ENCODE measurements around the gene TRAF3.
"Not testable (repeated sequence)": the region's sequence is repeated elsewhere in the genome, so short reads cannot be mapped to it uniquely, and the experiment has no call there.

Gene TRAF3

DNA sequence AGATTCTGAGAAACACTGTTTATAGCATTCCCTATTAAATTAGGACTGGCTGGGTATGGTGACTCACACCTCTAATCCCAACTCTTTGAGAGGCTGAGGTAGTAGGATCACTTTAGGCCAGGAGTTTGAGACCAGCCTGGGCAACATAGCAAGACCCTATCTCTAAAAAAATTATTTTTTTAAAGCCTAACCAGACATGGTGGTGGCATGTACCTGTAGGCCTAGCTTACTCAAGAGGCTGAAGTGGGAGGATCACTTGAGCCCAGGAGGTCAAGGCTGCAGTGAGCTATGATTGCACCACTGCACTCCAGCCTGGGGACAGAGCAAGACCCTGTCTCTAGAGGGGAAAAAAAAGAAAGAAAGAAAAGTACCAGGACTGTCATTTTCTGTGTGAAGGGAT, 119.5 kb downstream of the TRAF3 start:
- DNase-seq: not testable (repeated sequence)

DNA sequence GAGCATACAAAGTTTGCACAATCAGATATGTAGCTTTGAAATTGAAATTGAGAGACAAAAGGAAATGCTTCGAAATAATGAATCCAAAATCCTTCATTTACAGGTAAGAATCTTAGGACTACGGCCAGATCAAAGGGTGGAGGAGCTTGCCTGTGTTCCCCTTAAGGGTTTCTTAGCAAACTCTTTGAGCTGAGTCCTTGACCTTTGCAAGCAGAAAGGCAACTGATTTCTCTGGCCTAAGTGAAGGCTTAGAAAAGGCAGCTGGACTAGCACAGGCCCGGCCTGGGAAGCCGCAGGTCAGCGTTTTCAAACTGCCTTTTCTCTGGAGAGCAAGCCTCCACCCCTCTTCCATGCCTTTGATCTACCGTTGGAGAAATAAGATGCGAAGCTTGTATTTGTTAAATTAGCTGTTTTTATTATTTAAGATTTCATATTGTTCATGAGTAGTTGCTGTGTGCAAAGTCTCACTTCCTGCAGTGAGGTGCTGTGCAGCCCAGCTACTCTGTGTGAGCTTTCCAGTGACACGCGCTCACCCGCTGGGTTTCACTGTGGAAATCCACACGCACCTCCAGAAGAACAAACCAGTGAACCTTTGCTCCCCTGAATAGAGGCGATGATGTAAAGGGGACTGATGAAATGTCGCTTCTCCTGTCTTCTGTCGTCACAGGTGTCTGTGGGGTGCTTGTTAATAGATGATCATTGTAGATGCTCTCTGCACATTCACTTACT, 120.2 kb downstream of the TRAF3 start:
- no peak for DNase-seq

DNA sequence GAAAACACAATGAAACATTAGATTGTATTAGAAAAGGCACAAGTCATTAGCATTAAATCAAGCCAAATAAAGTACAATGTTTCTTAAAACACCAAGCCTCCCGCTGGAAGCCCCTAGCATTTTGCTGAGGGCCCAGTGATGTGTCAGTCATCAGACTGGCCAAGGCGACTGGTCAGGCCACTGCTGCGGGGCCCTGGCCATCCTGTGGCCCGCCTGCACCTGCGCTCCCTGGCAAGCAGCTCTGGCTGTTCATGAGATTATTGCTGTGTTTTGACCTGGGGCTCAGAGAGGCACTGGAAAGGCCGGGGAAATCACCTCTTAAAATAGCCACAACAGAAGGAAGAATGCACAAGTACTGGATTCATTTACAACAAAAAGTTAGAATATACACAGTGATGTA, 121.0 kb downstream of the TRAF3 start:
- no peak for DNase-seq

DNA sequence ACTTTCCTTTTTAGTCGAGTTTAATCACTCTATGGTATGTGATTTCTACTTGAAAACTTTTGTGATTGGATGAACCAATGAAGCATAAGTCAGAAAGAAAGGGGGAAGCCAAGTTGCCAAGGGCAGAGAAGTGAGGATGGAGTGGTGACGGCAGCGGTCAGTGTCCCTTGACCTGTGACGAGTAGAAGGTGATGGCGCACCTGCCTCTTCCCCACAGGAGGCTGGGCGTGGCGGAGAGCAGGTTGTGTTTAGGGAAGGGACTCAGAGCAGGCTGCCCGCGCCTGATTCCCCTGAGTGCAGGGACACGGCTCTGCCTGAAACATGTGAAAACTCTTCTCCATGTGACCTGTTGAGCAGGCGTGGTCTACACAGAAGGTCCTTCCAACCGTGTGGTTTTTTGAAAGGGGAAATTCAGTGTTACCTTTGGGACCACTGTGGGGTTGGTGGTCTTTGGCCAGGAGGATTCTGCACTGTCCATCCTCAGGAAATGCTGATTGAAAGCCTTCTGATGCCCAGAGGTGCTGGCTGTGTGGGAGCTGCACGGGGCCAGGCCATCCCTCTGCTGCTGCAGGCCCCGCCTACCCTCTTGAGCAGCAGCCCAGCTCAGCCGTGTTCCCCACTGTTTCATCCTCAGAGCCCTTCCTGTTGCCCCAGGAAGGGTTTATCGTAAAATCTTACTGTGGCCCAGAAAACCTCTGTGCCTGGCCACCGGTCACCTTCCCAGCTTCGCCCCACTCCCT, 121.7 kb downstream of the TRAF3 start:
- no peak for DNase-seq

DNA sequence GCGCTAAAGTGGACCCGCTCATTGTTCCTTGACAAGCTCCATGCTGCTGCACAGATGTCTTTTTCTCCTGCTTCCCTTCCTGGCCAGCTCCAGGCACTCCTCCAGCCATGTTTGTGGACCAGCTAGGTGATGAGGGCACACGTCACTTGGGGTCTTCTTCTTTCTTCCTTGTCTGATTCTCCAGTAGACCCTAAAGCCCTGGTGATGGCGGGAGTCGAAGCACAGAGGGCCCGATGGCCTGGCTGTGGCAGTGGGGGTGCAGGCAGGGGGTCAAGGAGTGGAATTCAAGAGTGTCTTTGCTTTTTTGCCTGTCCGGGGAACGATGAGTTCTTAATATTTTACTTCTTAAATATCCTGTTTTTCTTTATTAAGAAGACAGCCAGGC, 122.3 kb downstream of the TRAF3 start:
- no peak for DNase-seq

DNA sequence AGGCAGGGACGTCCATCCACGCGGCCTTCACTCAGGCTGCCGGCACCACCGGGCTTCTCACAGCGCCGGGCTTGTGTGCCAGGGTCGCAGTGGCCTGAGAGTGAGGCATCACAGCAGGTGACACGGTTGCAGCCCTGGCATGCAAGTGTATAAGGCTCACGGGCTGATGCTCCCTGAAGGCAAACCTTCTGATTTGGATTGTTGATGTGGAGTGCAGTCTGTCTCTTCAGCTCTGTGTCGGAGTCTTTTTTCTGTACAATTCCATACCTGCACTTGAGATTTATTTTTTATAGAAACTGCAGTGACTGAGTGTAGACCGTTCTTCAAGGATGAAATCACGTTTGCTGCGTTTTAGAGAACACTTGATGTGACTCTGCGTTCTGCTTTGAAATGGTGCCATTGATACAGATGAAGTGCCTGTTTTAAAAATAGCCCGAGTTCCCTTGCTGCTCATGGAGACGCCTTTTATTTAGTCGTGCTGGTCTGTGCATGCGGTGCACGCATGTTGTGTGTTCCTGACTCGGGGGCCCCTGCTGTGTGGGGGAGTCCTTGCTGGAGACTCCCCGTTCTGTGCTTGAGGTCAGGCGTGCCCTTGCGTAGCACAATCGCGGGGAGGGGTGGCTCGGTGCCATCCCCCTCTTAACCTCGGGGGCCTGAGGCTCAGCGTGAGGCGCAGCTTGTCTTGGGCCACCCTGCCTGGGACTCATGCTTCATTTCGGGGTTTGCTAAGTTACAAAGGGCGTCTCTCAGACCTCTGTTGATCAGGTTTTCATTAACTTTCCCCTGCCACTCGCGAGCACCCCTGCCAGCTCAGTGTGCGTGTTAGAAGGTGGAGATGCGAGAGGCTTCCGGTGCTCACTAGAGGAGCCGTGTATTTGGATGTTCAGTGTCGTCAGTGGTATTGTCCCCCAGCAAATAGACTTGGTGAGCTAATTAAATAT, 123.7 kb downstream of the TRAF3 start:
- DNase-seq: no peak

DNA sequence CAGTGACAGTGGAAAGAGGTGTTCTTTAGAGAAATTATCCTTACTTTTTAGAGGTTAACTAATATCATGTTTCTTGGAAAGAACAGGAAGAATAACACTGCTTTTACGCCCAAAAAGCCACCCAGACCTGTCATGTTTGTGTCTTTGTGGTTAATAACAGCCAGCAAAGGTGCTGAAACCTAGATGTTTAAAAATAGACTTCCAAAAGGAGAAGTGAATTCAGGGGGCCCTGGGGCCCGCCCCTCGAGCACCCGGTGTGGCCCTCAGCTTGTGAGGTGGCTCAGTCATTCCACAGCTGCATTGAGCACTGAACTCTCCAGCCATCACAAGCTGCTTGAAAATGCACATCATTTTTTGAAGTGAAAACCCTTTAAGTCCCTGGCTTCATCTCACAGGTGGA, 124.4 kb downstream of the TRAF3 start:
- DNase-seq: no peak

DNA sequence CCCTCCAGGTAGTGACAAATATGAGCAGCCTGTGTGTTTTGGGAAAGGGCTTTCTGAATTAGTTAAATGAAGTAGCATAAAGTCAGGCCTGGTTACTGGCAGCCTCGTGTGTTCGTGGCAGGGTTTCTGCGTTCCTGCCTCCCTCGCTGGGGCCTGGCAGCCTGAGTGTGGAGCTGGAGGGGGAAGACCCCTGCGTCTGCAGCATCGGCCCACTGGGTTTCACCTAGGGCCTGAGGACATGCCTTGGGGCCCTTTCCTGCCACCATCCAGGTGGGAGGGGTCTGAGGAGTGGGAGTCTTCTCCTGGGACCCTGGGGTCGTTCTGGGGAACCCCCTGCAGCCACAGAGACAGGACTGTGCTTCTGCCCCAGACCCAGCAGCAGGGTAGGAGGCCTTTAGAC, 124.8 kb downstream of the TRAF3 start:
- DNase-seq: no peak

DNA sequence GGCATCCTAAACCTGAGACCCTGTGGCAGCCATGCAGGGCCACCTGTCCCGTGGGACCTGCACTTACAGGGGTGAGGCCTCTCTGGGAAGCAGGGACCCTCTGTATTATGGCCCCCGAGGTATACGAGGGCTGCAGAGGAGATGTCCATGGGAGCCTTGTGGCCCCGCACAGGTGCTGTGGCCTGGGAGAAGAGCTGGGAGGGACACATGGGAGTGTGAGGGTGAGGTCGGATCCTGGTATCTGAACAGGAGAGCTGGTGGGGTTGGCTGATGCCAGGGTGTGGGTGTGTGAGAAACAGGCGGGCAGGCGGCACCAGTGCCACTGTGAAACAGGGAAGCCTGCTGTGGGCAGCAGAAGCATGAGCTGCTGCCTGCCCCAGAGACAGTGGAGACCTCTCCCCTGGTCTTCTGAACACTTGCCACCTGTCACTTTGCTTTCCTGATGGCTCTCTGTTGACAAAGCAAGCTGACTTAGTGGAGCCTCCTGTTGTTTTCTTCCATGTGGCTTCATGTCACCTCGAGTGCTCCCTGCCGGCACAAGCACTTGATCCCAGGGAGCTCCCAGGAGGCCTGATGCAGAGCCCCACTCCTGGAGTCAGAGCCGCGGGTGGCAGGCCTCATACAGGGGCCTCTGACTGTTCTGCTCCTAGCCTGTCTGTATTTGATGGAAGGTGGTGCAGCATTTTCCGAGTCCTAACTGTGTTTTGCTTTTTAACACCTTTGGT, 125.4 kb downstream of the TRAF3 start:
- DNase-seq: no peak

DNA sequence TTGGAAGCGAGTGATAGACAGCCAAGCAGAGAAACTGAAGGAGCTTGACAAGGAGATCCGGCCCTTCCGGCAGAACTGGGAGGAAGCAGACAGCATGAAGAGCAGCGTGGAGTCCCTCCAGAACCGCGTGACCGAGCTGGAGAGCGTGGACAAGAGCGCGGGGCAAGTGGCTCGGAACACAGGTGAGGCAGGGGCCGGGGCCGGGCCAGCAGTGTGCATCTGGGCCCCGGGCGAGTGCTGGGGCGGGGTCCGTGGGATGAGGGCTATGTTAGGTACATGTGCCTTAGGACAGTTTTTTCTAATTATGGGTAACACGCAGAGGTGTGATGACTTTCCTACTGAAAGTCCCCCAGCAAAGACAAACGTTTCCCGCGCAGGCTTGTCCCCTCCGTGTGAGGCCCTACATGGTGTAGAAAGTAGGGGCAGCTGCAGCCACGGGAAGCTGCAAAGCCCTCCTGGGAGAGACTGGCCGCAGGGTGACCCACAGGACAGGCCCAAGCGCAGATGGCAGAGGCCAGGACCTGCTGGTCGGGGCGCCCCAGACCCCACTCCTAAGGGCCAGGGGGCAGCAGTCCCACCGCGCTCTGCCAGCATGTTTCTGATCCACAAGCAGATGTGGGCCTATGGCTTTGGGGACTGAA, 126.1 kb downstream of the TRAF3 start:
- no peak for DNase-seq

DNA sequence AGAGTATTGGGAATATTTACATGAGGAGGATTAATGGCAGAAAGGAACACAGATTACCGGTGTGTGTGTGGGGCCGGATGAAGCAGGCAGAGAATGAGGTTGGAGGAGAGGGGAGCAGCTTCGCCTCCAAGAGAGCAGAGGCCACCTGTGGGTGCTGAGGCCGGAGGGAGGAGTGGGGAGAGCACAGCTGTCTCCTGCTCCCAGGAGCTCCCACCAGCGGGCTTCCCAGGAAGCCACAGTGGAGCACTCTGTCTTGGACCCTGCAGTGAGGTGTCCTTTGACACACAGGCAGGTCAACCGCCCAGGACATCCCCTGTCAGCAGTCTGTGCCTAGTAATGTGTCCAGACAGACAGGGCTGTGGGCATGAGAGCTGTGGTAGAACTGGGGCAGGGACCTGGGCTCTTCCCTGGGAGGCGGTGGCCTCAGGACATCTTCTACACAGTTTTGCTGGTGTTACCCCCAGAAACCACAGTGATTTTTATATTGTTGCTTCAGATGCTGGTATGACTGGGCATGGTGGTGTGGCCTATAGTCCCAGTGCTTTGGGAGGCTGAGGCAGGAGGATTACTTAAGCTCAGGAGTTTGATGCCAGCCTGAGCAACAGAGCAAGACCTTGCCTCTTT, 126.8 kb downstream of the TRAF3 start:
- no peak for DNase-seq

DNA sequence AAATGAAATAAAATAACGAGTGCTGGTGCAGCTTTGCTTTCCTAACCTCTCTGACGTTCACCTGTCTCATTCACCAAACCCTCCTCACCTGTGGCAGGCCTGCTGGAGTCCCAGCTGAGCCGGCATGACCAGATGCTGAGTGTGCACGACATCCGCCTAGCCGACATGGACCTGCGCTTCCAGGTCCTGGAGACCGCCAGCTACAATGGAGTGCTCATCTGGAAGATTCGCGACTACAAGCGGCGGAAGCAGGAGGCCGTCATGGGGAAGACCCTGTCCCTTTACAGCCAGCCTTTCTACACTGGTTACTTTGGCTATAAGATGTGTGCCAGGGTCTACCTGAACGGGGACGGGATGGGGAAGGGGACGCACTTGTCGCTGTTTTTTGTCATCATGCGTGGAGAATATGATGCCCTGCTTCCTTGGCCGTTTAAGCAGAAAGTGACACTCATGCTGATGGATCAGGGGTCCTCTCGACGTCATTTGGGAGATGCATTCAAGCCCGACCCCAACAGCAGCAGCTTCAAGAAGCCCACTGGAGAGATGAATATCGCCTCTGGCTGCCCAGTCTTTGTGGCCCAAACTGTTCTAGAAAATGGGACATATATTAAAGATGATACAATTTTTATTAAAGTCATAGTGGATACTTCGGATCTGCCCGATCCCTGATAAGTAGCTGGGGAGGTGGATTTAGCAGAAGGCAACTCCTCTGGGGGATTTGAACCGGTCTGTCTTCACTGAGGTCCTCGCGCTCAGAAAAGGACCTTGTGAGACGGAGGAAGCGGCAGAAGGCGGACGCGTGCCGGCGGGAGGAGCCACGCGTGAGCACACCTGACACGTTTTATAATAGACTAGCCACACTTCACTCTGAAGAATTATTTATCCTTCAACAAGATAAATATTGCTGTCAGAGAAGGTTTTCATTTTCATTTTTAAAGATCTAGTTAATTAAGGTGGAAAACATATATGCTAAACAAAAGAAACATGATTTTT, 128.2 kb downstream of the TRAF3 start:
- DNase-seq: no peak

DNA sequence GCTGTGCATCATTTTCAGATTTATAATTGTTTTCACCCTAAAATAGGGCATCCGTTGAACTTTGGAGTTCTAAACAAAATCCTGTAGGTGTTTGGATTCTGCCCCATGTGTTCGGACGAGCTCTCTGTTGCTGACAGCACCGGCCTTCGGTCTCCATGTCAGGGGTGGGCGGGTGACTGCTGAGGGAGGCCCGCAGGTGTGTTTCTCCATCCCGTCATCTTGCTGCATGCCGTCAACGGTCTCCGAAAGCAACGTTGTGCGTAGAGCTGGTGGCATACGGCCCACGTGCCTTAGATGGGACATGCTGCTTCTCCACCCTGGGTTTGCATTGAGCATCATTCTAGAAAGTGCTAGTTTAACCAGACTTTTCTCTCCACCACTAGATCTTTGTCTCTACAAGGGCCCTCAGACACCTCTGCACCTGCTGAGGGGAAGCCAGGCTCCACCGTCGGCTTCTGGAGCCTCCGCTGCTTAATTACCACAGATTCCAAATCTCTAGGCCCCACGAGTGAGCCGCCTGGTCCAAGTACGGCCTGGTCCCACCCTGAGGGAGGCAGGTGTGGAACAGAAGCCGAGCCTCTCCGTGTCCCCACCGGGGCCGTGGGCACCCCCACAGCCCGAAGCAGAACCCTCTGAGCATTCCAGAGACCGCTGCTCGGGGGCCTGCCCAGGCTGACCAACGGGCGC, 129.5 kb downstream of the TRAF3 start:
- no peak for DNase-seq

DNA sequence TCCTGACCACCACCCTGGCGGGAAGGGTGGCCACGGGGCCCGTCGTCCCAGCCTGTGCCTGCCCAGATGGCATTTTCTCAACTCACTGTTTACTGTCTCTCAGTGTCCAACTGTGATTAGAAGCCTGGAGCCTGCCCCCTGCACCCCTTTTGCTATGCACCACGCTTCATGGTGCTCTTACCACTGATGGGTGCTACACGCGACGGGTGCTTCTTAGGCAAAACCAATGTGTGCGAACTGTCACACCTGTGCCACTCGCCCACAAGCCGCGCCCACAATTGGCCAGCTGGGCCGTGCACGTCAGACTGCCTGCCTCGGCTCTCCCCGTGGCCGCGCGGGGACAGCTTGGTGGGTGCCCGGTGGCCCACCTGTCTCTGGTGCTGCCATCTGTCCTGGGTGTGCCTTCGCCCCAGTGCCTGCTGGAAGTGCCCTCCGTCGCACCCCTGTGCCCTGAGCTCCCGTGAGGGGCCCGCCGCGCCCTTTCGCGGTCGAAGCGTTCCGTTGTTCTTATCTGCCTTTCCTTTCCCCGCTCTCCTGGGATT, 130.1 kb downstream of the TRAF3 start:
- no peak for DNase-seq

DNA sequence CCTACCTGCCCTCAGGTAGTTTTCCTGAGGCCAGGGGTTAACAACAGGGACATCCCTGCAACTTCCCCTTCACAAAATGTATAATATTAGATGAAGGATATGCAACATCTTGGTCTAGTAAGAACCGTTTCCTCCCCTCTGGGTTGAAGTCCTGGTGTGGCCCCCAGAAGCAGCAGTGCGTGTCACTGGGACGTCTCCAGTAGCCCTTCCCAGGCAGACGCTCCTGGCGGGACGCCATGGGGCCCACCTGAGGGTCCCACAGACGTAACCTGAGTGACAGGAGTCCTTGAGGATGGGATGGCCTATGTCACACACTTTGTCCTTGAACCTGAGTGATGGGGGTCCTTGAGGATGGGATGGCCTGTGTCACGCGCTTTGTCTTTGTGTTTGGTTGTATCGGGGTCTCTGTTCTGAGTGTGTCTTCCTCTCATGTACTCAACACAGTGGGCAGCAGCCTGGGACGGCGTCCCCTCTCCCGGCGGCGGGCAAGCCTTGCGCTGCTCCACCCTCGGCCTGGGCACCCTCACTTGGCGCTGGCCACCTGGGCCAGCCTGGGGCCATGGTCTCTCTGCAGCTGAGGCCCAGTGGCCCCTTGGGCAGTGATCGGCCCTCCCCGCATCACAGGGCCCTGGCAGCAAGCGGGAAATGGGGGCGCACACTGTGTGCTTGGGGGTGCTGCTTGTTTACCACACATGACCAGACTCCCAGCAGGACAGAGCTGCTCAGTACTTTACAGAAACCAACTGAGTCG, 130.9 kb downstream of the TRAF3 start:
- DNase-seq: no peak

DNA sequence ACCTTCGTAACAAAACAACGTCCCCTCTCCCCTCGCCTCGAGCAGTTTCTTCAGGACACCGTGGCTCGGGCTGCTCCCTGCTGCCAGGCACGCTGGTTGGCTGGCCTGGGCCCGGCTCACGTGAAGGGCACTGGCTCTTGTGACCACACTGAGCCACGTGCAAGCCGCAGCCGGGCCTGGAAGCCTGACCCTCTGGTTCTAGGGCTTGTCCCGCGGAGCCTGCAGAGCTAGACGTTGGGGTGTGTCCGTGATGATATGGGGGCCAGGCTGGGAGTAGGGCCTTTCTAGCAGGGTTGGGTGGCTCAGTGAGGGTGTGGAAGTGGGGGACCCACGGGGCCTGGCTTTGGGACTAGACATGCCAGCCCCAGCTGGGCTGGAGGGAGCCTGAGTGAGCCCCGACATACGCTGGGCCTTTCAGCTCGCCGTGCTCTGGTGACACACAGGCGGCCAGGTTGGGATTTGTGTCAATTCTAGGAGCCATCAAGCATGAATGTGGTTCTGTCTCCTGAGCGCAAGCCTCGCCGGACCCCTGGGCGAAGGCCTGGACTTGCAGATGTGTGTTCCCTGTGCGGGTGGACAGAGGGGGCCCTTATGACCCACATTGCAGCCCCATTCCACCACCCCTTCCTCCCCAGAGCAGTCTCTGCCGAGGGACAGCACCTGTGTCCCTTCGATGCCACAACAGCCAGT, 131.7 kb downstream of the TRAF3 start:
- no peak for DNase-seq

DNA sequence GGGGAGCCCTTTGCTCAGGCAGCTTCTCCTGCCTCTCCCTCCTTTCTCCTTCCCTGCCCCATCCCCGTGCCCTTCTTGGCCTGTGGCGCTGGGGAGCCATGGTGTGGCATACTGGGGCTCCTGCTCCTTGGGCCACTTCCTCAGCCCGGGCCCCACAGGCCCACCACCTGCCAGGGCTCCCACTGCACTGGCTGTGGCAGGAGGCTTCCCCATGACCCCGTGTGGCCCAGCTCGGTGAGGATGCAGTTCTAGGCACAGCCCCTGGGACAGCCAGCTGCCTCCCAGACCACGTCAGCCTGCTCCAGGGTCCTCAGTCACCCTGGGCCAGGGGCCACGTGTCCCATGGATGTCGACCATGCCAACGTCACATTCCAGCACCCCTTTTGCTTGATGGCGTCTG, 132.2 kb downstream of the TRAF3 start:
- DNase-seq: no peak

DNA sequence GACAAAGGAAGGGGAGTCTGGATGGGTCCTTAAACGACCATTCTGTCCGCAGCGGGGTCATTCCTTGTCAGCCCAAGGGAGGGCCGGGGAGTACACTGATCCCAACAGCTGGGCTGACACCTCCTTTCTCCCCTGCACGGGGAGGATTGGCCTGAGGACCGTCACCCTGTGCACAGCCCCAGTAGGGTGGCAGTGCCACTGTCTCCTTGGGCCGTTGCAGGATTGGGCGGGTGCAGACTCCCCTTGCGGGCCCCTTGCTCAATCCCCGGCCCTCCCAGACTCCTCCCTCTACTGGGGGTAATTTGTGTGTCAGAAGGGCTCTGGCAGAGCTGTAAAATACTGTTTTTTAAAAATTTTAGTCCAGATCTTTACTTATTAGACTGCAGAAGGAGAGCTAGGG, 132.7 kb downstream of the TRAF3 start:
- no peak for DNase-seq

All from NCI-H2081 (cell line).